ENCODE measurements around the gene TIMM50. TPM values are rescaled to one million over a fixed set of nuclear protein-coding genes. Genes with fewer than 3 reads are reported as not detected.

Gene TIMM50
- total RNA-seq, 5 donors from 2014 or later (not counting 1 experiment from before 2014, with no cell fraction given), result 50.5 to 53.7 (median 53.0) TPM

GRCh38 chr19:39531834-39532232 is 51.2 kb downstream of the TIMM50 start:
- Mint-ChIP-seq H3K4me3 (peak overlapping the region; percentile 85 to 92 (median 90)), H3K9me3 (no peaks in the 10 kb centered on the region), H3K4me1 (peaks cover 30 to 39% (median 36%) of the 10 kb centered on the region in 3 donors), H3K27me3 (no peaks in the 10 kb centered on the region), H3K36me3 (no peaks in the 10 kb centered on the region), H3K27ac (peak overlapping the region; percentile 59 to 86)
- no peak overlapping the region for H3K27ac ChIP-seq (ENCODE audit: low read length)
- H3K4me1 ChIP-seq (ENCODE audit: control insufficient read depth in 1 of 2, extremely low read depth in 1 of 2, insufficient read depth in 2 of 2, low read length in 2 of 2), result peaks cover 5 to 17% of the 10 kb centered on the region in 2 experiments
- ChIA-PET POLR2A (no interaction called here), CTCF (interaction anchor here (0.6 to 2.4 kb wide), 6 partner anchors 57 to 608 kb away, joined by 3 to 11 read pairs (median 4); no protein-coding TSS in a partner anchor)
- no peaks in the 10 kb centered on the region for H3K27me3 ChIP-seq (replicated peaks in 1 of 2; ENCODE audit: control insufficient read depth in 2 of 2, extremely low read depth in 1 of 2, insufficient read depth in 2 of 2, low read length in 1 of 2)
- DNase-seq (no peak), ATAC-seq (replicated peaks in 1 of 4) (no peak)
- no peaks in the 10 kb centered on the region for H3K9me3 ChIP-seq
- 40% methylated on average over 2 of the region's 14 CpGs for WGBS (ENCODE audit: insufficient coverage)
- no peaks in the 10 kb centered on the region for H3K36me3 ChIP-seq (ENCODE audit: control insufficient read depth in 2 of 2, extremely low read depth in 1 of 2, insufficient read depth in 1 of 2, low read length in 1 of 2)
- peak overlapping the region; percentile 88 to 90 for H3K4me3 ChIP-seq (ENCODE audit: control insufficient read depth in 1 of 2, extremely low read depth in 1 of 2, low read length in 1 of 2)

- ChIA-PET CTCF (interaction anchor here (0.6 to 2.4 kb wide), 11 partner anchors 13 to 888 kb away, joined by 3 to 11 read pairs (median 4); partner anchors contain the start of gene RPS16 (in 1 of the 2)), POLR2A (no interaction called here)
- H3K9me3 ChIP-seq, result no peaks in the 10 kb centered on the region
- peaks cover 5 to 17% of the 10 kb centered on the region in 2 experiments for H3K4me1 ChIP-seq (ENCODE audit: control insufficient read depth in 1 of 2, extremely low read depth in 1 of 2, insufficient read depth in 2 of 2, low read length in 2 of 2)
- DNase-seq (peak; percentile 83 to 99 (median 91)), ATAC-seq (replicated peaks in 1 of 4) (peak; percentile 91 to 94 (median 94))
- no peaks in the 10 kb centered on the region for H3K9me3 Mint-ChIP-seq
- H3K4me1 Mint-ChIP-seq, result peaks cover 32 to 43% (median 38%) of the 10 kb centered on the region in 3 donors
- no peaks in the 10 kb centered on the region for H3K27me3 ChIP-seq (replicated peaks in 1 of 2; ENCODE audit: control insufficient read depth in 2 of 2, extremely low read depth in 1 of 2, insufficient read depth in 2 of 2, low read length in 1 of 2)
- peak within 1 kb of the TSS; percentile 88 to 90 for H3K4me3 ChIP-seq (ENCODE audit: control insufficient read depth in 1 of 2, extremely low read depth in 1 of 2, low read length in 1 of 2)
- H3K36me3 ChIP-seq (ENCODE audit: control insufficient read depth in 2 of 2, extremely low read depth in 1 of 2, insufficient read depth in 1 of 2, low read length in 1 of 2), result no peaks in the 10 kb centered on the region
- WGBS (ENCODE audit: insufficient coverage), result under 1% methylated on average over 65 of the region's 65 CpGs
- H3K4me3 Mint-ChIP-seq, result peak within 1 kb of the TSS; percentile 85 to 92 (median 90)
- H3K27ac ChIP-seq (ENCODE audit: low read length), result peak within 1 kb of the TSS; percentile 54
- no peaks in the 10 kb centered on the region for H3K36me3 Mint-ChIP-seq
- peak within 1 kb of the TSS; percentile 79 to 90 for H3K27ac Mint-ChIP-seq
- no peaks in the 10 kb centered on the region for H3K27me3 Mint-ChIP-seq
These were observed 51.8 kb downstream of the TIMM50 start, which contains the start of gene EID2B for GRCh38 chr19:39532233-39533002. EID2B (minus strand) TSS chr19:39532852; CDS start chr19:39532802, 50 bp downstream.

GRCh38 chr19:39533003-39533512 is 52.4 kb downstream of the TIMM50 start:
- ChIA-PET CTCF (interaction anchor here (0.6 to 2.4 kb wide), 10 partner anchors 12 to 888 kb away, joined by 3 to 11 read pairs (median 4); partner anchors contain the start of gene RPS16 (in 1 of the 2)), POLR2A (no interaction called here)
- 0% methylated on average over 7 of the region's 12 CpGs for WGBS (ENCODE audit: insufficient coverage)
- H3K36me3 ChIP-seq (ENCODE audit: control insufficient read depth in 2 of 2, extremely low read depth in 1 of 2, insufficient read depth in 1 of 2, low read length in 1 of 2), result no peaks in the 10 kb centered on the region
- no peaks in the 10 kb centered on the region for H3K9me3 ChIP-seq
- DNase-seq (no peak), ATAC-seq (replicated peaks in 1 of 4) (peak in 2 of 4 experiments; percentile 10 to 45)
- peaks cover 5 to 17% of the 10 kb centered on the region in 2 experiments for H3K4me1 ChIP-seq (ENCODE audit: control insufficient read depth in 1 of 2, extremely low read depth in 1 of 2, insufficient read depth in 2 of 2, low read length in 2 of 2)
- H3K27me3 ChIP-seq (replicated peaks in 1 of 2; ENCODE audit: control insufficient read depth in 2 of 2, extremely low read depth in 1 of 2, insufficient read depth in 2 of 2, low read length in 1 of 2), result no peaks in the 10 kb centered on the region
- H3K27ac Mint-ChIP-seq, result peak overlapping the region; percentile 79 to 90
- H3K4me3 Mint-ChIP-seq, result peak overlapping the region; percentile 85 to 92 (median 90)
- no peaks in the 10 kb centered on the region for H3K27me3 Mint-ChIP-seq
- H3K9me3 Mint-ChIP-seq, result no peaks in the 10 kb centered on the region
- H3K36me3 Mint-ChIP-seq, result no peaks in the 10 kb centered on the region
- H3K4me3 ChIP-seq (ENCODE audit: control insufficient read depth in 1 of 2, extremely low read depth in 1 of 2, low read length in 1 of 2), result peak overlapping the region; percentile 88 to 90
- H3K4me1 Mint-ChIP-seq, result peaks cover 38 to 49% (median 45%) of the 10 kb centered on the region in 3 donors
- H3K27ac ChIP-seq (ENCODE audit: low read length), result peak overlapping the region; percentile 54

GRCh38 chr19:39533791-39534190 is 53.2 kb downstream of the TIMM50 start:
- H3K4me1 Mint-ChIP-seq, result peaks cover 40 to 50% (median 46%) of the 10 kb centered on the region in 3 donors
- Histone ChIP-seq H3K9me3 (no peaks in the 10 kb centered on the region), H3K36me3 (ENCODE audit: control insufficient read depth in 2 of 2, extremely low read depth in 1 of 2, insufficient read depth in 1 of 2, low read length in 1 of 2) (no peaks in the 10 kb centered on the region), H3K27me3 (replicated peaks in 1 of 2; ENCODE audit: control insufficient read depth in 2 of 2, extremely low read depth in 1 of 2, insufficient read depth in 2 of 2, low read length in 1 of 2) (no peaks in the 10 kb centered on the region), H3K4me3 (ENCODE audit: control insufficient read depth in 1 of 2, extremely low read depth in 1 of 2, low read length in 1 of 2) (no peak overlapping the region), H3K4me1 (ENCODE audit: control insufficient read depth in 1 of 2, extremely low read depth in 1 of 2, insufficient read depth in 2 of 2, low read length in 2 of 2) (peaks cover 13 to 17% of the 10 kb centered on the region in 2 experiments), H3K27ac (ENCODE audit: low read length) (no peak overlapping the region)
- ATAC-seq (replicated peaks in 1 of 4) (no peak), DNase-seq (no peak)
- CTCF ChIA-PET, result interaction anchor here (0.6 to 2.4 kb wide), 5 partner anchors 57 to 324 kb away, joined by 3 to 11 read pairs (median 4); no protein-coding TSS in a partner anchor
- WGBS (ENCODE audit: insufficient coverage), result no CpG with 5 or more reads among the region's 3 CpGs
- POLR2A ChIA-PET, result no interaction called here
- H3K27ac Mint-ChIP-seq, result no peak overlapping the region
- no peaks in the 10 kb centered on the region for H3K27me3 Mint-ChIP-seq
- no peaks in the 10 kb centered on the region for H3K9me3 Mint-ChIP-seq
- no peaks in the 10 kb centered on the region for H3K36me3 Mint-ChIP-seq
- H3K4me3 Mint-ChIP-seq, result no peak overlapping the region

- Histone ChIP-seq H3K9me3 (no peaks in the 10 kb centered on the region), H3K4me1 (ENCODE audit: control insufficient read depth in 1 of 2, extremely low read depth in 1 of 2, insufficient read depth in 2 of 2, low read length in 2 of 2) (peaks cover 13 to 21% of the 10 kb centered on the region in 2 experiments), H3K27ac (ENCODE audit: low read length) (peak overlapping the region; percentile 79), H3K4me3 (ENCODE audit: control insufficient read depth in 1 of 2, extremely low read depth in 1 of 2, low read length in 1 of 2) (peak overlapping the region; percentile 78 to 91), H3K27me3 (replicated peaks in 1 of 2; ENCODE audit: control insufficient read depth in 2 of 2, extremely low read depth in 1 of 2, insufficient read depth in 2 of 2, low read length in 1 of 2) (no peaks in the 10 kb centered on the region), H3K36me3 (ENCODE audit: control insufficient read depth in 2 of 2, extremely low read depth in 1 of 2, insufficient read depth in 1 of 2, low read length in 1 of 2) (no peaks in the 10 kb centered on the region)
- H3K36me3 Mint-ChIP-seq, result no peaks in the 10 kb centered on the region
- no peaks in the 10 kb centered on the region for H3K27me3 Mint-ChIP-seq
- 2% methylated on average over 5 of the region's 10 CpGs for WGBS (ENCODE audit: insufficient coverage)
- POLR2A ChIA-PET, result interaction anchor here in 1 of 2 donors (0.6 kb wide), 1 partner anchor 23 kb away, joined by 5 read pairs; no protein-coding TSS in a partner anchor
- DNase-seq (peak in 1 of 35 experiments; percentile 31), ATAC-seq (replicated peaks in 1 of 4) (no peak)
- peak overlapping the region; percentile 88 to 90 for H3K27ac Mint-ChIP-seq
- H3K4me1 Mint-ChIP-seq, result peaks cover 60 to 73% (median 60%) of the 10 kb centered on the region in 3 donors
- peak overlapping the region; percentile 89 to 94 (median 90) for H3K4me3 Mint-ChIP-seq
- CTCF ChIA-PET, result interaction anchor here in 1 of 2 donors (1.2 kb wide), 1 partner anchor 103 kb away, joined by 3 read pairs; the partner anchor contains the start of gene RPS16
- no peaks in the 10 kb centered on the region for H3K9me3 Mint-ChIP-seq
These were observed 58.5 kb downstream of the TIMM50 start for GRCh38 chr19:39539165-39539517.
